PC-3 (cell line): ENCODE results near the gene LYPD3. TPM values are rescaled to one million over a fixed set of nuclear protein-coding genes. Genes with fewer than 3 reads are reported as not detected.
"Not testable (repeated sequence)": the region's sequence is repeated elsewhere in the genome, so short reads cannot be mapped to it uniquely, and the experiment has no call there.

ENCODE experiments used
- ATAC-seq: fragments of 200-7000 bp; cut with Tn5 transposase; 2 replicates; pipeline ENCODE4 v1.9.1; 2020; ENCODE audit warnings: mild to moderate bottlenecking, moderate library complexity
- Bru-seq: library from RNA; stranded (reverse); fragments of 400-500 nt; gene quantifications from one replicate; lab custom pipeline; 2021; lab: Mats Ljungman, UMichigan
- BruChase-seq, 2 experiments: library from RNA; stranded (reverse); fragments of 400-500 nt; gene quantifications; one replicate each; lab custom pipeline; 2021; lab: Mats Ljungman, UMichigan
- BruUV-seq: library from RNA; stranded (reverse); fragments of 400-500 nt; replicated peaks from 2 replicates; lab custom pipeline; 2021; lab: Mats Ljungman, UMichigan
- CTCF ChIA-PET: fragments of 300-600 bp; sonication (Branson Sonifier 250); formaldehyde crosslinking; loops from one replicate; lab custom pipeline; 2022; ENCODE audit warnings: antibody characterized with exemption; lab: Charles Lee
- POLR2A ChIA-PET: fragments of 300-600 bp; sonication (Branson Sonifier 250); formaldehyde crosslinking; loops from one replicate; lab custom pipeline; 2022; ENCODE audit warnings: antibody characterized with exemption; ENCODE audit not compliant: unreplicated experiment; lab: Charles Lee
- DNase-seq: peaks from one replicate; pipeline ENCODE4 v3.0.0-alpha.2; 2015
- H2AFZ ChIP-seq: fragments of 300-600 bp; sonication (generic); 2 replicates; pipeline ENCODE4 v1.6.0; 2016; ENCODE audit warnings: antibody characterized with exemption, low read length
- H3F3A ChIP-seq: fragments of 300-600 bp; sonication (generic); one replicate; pipeline ENCODE4 v1.6.0; 2017; ENCODE audit warnings: antibody characterized with exemption, low read length, control low read depth, mild to moderate bottlenecking; ENCODE audit not compliant: unreplicated experiment
- H3K27ac ChIP-seq: fragments of 300-600 bp; sonication (generic); 2 replicates; pipeline ENCODE4 v1.5.1; 2016; ENCODE audit warnings: mild to moderate bottlenecking, low read length
- H3K27me3 ChIP-seq: fragments of 300-600 bp; sonication (generic); 2 replicates; pipeline ENCODE4 v1.6.1; 2016; ENCODE audit warnings: low read length, mixed read lengths
- H3K36me3 ChIP-seq: fragments of 300-600 bp; sonication (generic); 2 replicates; pipeline ENCODE4 v1.6.1; 2016; ENCODE audit warnings: low read depth, mixed run types, low read length, mixed read lengths
- H3K4me1 ChIP-seq: fragments of 300-600 bp; sonication (generic); 2 replicates; pipeline ENCODE4 v1.5.1; 2016; ENCODE audit warnings: low read length; ENCODE audit not compliant: insufficient read depth
- H3K4me2 ChIP-seq: fragments of 300-600 bp; sonication (generic); 2 replicates; pipeline ENCODE4 v1.6.0; 2016; ENCODE audit warnings: low read length
- H3K4me3 ChIP-seq: fragments of 300-600 bp; sonication (generic); 2 replicates; pipeline ENCODE4 v1.5.1; 2016; ENCODE audit warnings: mild to moderate bottlenecking, low read length, mixed read lengths
- H3K79me2 ChIP-seq: fragments of 300-600 bp; sonication (generic); 2 replicates; pipeline ENCODE4 v1.6.1; 2017; ENCODE audit warnings: low read length, mixed read lengths
- H3K9ac ChIP-seq: fragments of 300-600 bp; sonication (generic); 2 replicates; pipeline ENCODE4 v1.6.0; 2016; ENCODE audit warnings: mild to moderate bottlenecking, low read length
- H3K9me2 ChIP-seq: fragments of 300-600 bp; sonication (generic); replicated peaks from 2 replicates; pipeline ENCODE4 v1.6.1; 2016; ENCODE audit warnings: mixed run types, low read length, mixed read lengths
- H3K9me3 ChIP-seq: fragments of 300-600 bp; sonication (generic); 2 replicates; pipeline ENCODE4 v1.6.1; 2016; ENCODE audit warnings: low read length, mixed read lengths
- H4K20me1 ChIP-seq: fragments of 300-600 bp; sonication (generic); 2 replicates; pipeline ENCODE4 v1.6.1; 2016; ENCODE audit warnings: low read length, mixed read lengths
- EZH2 ChIP-seq: fragments of 300-600 bp; sonication (generic); IDR thresholded peaks from one replicate; pipeline ENCODE4 v1.6.1; 2017; ENCODE audit warnings: antibody characterized with exemption, mild to moderate bottlenecking, low read length; ENCODE audit not compliant: unreplicated experiment
- EZH2phosphoT487 ChIP-seq: fragments of 300-600 bp; sonication (generic); IDR thresholded peaks from 2 replicates; pipeline ENCODE4 v1.6.1; 2018; ENCODE audit warnings: mild to moderate bottlenecking, antibody characterized with exemption, low read length, borderline replicate concordance
- intact Hi-C: fragments of 100-400 bp; cut with micrococcal nuclease; formaldehyde crosslinking; loops from 2 replicates; pipeline ENCODE4 v1.9.0; 2023
- long read RNA-seq: library from polyadenylated mRNA; unstranded; transcript quantifications from one replicate; pipeline ENCODE4 v2.0.0, GENCODE V29; 2021; ENCODE audit not compliant: unreplicated experiment
- total RNA-seq: library from RNA; depleted of rRNA; stranded (reverse); fragments of >200 nt; gene quantifications from 2 replicates; pipeline ENCODE4 v1.2.3, GENCODE V29; 2014; rRNA removed
- TF ChIP-seq, protein P1 (sequence below): fragments of 300-600 bp; sonication (generic); conservative IDR thresholded peaks from 2 replicates; pipeline ENCODE4 v1.5.1; 2017; ENCODE audit warnings: antibody characterized with exemption, low read depth, mild to moderate bottlenecking, low read length

Gene LYPD3
- total RNA-seq, result 16.4 and 16.8 TPM in 2 replicates
- percentile 47 among the genes with signal in this experiment for Bru-seq, nascent RNA
- percentile 58 among the genes with signal in this experiment for BruChase-seq, experiment 1, labeled RNA remaining after a 6-hour chase
- BruChase-seq, experiment 2, labeled RNA remaining after a 2-hour chase, result percentile 43 among the genes with signal in this experiment
- long read RNA-seq, transcript LYPD3-201 (5 exons, 1,694 nt), result major isoform, 9 of 10 reads
- long read RNA-seq, partial matches to known transcripts, result 0 of 10 reads
- long read RNA-seq, other reads (novel, unspliced or antisense), result 0 of 10 reads

- peak; percentile 30 for ATAC-seq
- POLR2A ChIA-PET, result no interaction called here
- peak within 1 kb of the TSS; percentile 81 for H3K4me3 ChIP-seq
These were observed at the start of gene LYPD3 for GRCh38 chr19:43465468-43466120. Gene LYPD3, minus strand, starts transcription at chr19:43465608. Its CDS starts 37 bp downstream, at chr19:43465571.

DNA sequence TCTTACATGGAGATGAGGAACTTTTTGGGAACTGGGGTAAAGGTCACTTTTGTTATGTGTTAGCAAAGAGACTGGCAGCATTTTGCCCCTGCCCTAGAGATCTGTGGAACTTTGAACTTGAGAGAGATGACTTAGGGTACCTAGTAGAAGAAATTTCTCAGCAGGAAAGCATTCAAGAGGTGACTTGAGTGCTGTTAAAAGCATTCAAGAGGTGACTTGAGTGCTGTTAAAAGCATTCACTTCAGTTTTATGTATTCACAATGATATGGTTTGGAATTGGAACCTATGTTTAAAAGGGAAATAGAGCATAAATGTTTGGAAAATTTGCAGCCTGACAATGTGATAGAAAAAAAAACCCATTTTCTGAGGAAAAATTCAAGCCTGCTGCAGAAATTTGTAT is 47.0 kb upstream of the LYPD3 start:
- DNase-seq, H3K4me2 ChIP-seq, BruUV-seq, H3K27ac ChIP-seq, CTCF ChIA-PET, H3K36me3 ChIP-seq, H3K9me3 ChIP-seq, POLR2A ChIA-PET, H3K4me3 ChIP-seq, H3K9me2 ChIP-seq, H2AFZ ChIP-seq, H3K27me3 ChIP-seq, intact Hi-C loops, H3K4me1 ChIP-seq, H4K20me1 ChIP-seq, H3K79me2 ChIP-seq, H3F3A ChIP-seq, ATAC-seq, H3K9ac ChIP-seq: not testable (repeated sequence)

More at GRCh38 chr19:43465468-43466120, at the start of gene LYPD3:
- Histone ChIP-seq H2AFZ (no peak within 1 kb of the TSS), H3K4me1 (peaks cover 58% of the 10 kb centered on the region), H4K20me1 (no peaks in the 10 kb centered on the region), H3K9ac (peak within 1 kb of the TSS; percentile 90), H3F3A (no peaks in the 10 kb centered on the region), H3K36me3 (no peaks in the 10 kb centered on the region), H3K27me3 (no peaks in the 10 kb centered on the region), H3K4me2 (peak within 1 kb of the TSS; percentile 95), H3K9me3 (no peaks in the 10 kb centered on the region), H3K27ac (peak within 1 kb of the TSS; percentile 86), H3K79me2 (0 out of 2 replicates have a peak, but pooled peaks cover 9% of the 10 kb centered on the region), H3K9me2 (no peaks in the 10 kb centered on the region)
- CTCF ChIA-PET, result interaction anchor here (0.9 kb wide), 1 partner anchor 19 kb away, joined by 5 read pairs; no protein-coding TSS in a partner anchor
- intact Hi-C loops, result no loop called here
- DNase-seq, result peak; percentile 93
- TF ChIP-seq EZH2phosphoT487, result no peak
- TF ChIP-seq EZH2, result no peak
- TF ChIP-seq, protein P1, sequence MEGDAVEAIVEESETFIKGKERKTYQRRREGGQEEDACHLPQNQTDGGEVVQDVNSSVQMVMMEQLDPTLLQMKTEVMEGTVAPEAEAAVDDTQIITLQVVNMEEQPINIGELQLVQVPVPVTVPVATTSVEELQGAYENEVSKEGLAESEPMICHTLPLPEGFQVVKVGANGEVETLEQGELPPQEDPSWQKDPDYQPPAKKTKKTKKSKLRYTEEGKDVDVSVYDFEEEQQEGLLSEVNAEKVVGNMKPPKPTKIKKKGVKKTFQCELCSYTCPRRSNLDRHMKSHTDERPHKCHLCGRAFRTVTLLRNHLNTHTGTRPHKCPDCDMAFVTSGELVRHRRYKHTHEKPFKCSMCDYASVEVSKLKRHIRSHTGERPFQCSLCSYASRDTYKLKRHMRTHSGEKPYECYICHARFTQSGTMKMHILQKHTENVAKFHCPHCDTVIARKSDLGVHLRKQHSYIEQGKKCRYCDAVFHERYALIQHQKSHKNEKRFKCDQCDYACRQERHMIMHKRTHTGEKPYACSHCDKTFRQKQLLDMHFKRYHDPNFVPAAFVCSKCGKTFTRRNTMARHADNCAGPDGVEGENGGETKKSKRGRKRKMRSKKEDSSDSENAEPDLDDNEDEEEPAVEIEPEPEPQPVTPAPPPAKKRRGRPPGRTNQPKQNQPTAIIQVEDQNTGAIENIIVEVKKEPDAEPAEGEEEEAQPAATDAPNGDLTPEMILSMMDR, result no peak
- no TSS peak for BruUV-seq

DNA sequence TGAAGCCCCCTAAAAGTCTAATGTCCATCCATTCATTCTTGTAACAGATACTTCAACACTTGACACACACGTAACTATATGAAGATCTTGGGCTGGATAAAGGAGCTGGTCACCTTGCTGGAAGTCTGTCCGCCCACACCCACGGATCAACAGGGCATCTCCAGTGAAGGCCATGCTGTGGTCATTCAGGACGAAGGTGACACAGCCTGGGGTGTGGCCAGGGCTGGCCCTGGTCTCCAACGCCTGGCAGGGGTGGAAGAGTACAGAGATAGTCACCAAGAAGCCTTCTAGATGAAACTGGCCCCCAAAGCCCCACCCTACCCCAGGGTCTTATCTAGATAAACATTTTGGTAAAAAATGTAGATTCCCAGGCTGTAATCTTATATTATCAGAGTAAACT is 45.9 kb upstream of the LYPD3 start:
- intact Hi-C loops, result no loop called here
- Histone ChIP-seq H3K36me3 (no peaks in the 10 kb centered on the region), H3K4me2 (no peak overlapping the region), H3K27me3 (no peaks in the 10 kb centered on the region), H2AFZ (no peak overlapping the region), H3K79me2 (no peaks in the 10 kb centered on the region), H3K4me1 (no peaks in the 10 kb centered on the region), H3K9me2 (no peaks in the 10 kb centered on the region), H3F3A (no peaks in the 10 kb centered on the region), H4K20me1 (no peaks in the 10 kb centered on the region), H3K4me3 (no peak overlapping the region), H3K27ac (no peak overlapping the region), H3K9ac (no peak overlapping the region), H3K9me3 (no peaks in the 10 kb centered on the region)
- ChIA-PET CTCF (no interaction called here), POLR2A (no interaction called here)
- DNase-seq, result no peak
- no peak for ATAC-seq
- BruUV-seq, result no TSS peak
- TF ChIP-seq EZH2, result no peak
- TF ChIP-seq, protein P1, result no peak
- TF ChIP-seq EZH2phosphoT487, result no peak
